Measurements from ENCODE around the gene LKAAEAR1. TPM values are rescaled to one million over a fixed set of nuclear protein-coding genes. Genes with fewer than 3 reads are reported as not detected.

Gene LKAAEAR1
- total and polyA plus RNA-seq, 2 of the 13 experiments (the other 11 are each of a cell fraction or from before 2014, with no cell fraction given), result not detected

- TF ChIP-seq, protein P1, sequence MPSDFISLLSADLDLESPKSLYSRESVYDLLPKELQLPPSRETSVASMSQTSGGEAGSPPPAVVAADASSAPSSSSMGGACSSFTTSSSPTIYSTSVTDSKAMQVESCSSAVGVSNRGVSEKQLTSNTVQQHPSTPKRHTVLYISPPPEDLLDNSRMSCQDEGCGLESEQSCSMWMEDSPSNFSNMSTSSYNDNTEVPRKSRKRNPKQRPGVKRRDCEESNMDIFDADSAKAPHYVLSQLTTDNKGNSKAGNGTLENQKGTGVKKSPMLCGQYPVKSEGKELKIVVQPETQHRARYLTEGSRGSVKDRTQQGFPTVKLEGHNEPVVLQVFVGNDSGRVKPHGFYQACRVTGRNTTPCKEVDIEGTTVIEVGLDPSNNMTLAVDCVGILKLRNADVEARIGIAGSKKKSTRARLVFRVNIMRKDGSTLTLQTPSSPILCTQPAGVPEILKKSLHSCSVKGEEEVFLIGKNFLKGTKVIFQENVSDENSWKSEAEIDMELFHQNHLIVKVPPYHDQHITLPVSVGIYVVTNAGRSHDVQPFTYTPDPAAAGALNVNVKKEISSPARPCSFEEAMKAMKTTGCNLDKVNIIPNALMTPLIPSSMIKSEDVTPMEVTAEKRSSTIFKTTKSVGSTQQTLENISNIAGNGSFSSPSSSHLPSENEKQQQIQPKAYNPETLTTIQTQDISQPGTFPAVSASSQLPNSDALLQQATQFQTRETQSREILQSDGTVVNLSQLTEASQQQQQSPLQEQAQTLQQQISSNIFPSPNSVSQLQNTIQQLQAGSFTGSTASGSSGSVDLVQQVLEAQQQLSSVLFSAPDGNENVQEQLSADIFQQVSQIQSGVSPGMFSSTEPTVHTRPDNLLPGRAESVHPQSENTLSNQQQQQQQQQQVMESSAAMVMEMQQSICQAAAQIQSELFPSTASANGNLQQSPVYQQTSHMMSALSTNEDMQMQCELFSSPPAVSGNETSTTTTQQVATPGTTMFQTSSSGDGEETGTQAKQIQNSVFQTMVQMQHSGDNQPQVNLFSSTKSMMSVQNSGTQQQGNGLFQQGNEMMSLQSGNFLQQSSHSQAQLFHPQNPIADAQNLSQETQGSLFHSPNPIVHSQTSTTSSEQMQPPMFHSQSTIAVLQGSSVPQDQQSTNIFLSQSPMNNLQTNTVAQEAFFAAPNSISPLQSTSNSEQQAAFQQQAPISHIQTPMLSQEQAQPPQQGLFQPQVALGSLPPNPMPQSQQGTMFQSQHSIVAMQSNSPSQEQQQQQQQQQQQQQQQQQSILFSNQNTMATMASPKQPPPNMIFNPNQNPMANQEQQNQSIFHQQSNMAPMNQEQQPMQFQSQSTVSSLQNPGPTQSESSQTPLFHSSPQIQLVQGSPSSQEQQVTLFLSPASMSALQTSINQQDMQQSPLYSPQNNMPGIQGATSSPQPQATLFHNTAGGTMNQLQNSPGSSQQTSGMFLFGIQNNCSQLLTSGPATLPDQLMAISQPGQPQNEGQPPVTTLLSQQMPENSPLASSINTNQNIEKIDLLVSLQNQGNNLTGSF (CRISPR knock-in tag; IDR thresholded peaks at IDR 0.05), result no peak
- TF ChIP-seq ASH2L (IDR thresholded peaks at IDR 0.05; ENCODE audit: insufficient read length, low read depth, low read length) (no peak), MIER3 (CRISPR knock-in tag; IDR thresholded peaks at IDR 0.05; ENCODE audit: borderline replicate concordance) (no peak), ZNF703 (CRISPR knock-in tag; IDR thresholded peaks at IDR 0.05; ENCODE audit: borderline replicate concordance) (0 out of 2 replicates have a peak, but pooled peaks have one; percentile 22), SETDB1 (CRISPR knock-in tag; IDR thresholded peaks at IDR 0.05; ENCODE audit: borderline replicate concordance) (no peak), XBP1 (CRISPR knock-in tag; IDR thresholded peaks at IDR 0.05) (no peak), ZNF224 (CRISPR knock-in tag; IDR thresholded peaks at IDR 0.05) (no peak), SP4 (CRISPR knock-in tag; IDR thresholded peaks at IDR 0.05) (no peak), MEIS2 (CRISPR knock-in tag; IDR thresholded peaks at IDR 0.05) (no peak), YEATS2 (CRISPR knock-in tag; IDR thresholded peaks at IDR 0.05; ENCODE audit: borderline replicate concordance) (no peak), SNAPC2 (CRISPR knock-in tag; IDR thresholded peaks at IDR 0.05) (no peak), ATF3 (CRISPR knock-in tag; IDR thresholded peaks at IDR 0.05) (no peak), ZNF296 (CRISPR knock-in tag; conservative IDR thresholded peaks at IDR 0.05) (no peak), ZNF136 (CRISPR knock-in tag; IDR thresholded peaks at IDR 0.05; ENCODE audit: low read depth) (no peak), ZNF530 (CRISPR knock-in tag; IDR thresholded peaks at IDR 0.05; ENCODE audit: low read depth) (no peak)
- TF ChIP-seq, protein P2, sequence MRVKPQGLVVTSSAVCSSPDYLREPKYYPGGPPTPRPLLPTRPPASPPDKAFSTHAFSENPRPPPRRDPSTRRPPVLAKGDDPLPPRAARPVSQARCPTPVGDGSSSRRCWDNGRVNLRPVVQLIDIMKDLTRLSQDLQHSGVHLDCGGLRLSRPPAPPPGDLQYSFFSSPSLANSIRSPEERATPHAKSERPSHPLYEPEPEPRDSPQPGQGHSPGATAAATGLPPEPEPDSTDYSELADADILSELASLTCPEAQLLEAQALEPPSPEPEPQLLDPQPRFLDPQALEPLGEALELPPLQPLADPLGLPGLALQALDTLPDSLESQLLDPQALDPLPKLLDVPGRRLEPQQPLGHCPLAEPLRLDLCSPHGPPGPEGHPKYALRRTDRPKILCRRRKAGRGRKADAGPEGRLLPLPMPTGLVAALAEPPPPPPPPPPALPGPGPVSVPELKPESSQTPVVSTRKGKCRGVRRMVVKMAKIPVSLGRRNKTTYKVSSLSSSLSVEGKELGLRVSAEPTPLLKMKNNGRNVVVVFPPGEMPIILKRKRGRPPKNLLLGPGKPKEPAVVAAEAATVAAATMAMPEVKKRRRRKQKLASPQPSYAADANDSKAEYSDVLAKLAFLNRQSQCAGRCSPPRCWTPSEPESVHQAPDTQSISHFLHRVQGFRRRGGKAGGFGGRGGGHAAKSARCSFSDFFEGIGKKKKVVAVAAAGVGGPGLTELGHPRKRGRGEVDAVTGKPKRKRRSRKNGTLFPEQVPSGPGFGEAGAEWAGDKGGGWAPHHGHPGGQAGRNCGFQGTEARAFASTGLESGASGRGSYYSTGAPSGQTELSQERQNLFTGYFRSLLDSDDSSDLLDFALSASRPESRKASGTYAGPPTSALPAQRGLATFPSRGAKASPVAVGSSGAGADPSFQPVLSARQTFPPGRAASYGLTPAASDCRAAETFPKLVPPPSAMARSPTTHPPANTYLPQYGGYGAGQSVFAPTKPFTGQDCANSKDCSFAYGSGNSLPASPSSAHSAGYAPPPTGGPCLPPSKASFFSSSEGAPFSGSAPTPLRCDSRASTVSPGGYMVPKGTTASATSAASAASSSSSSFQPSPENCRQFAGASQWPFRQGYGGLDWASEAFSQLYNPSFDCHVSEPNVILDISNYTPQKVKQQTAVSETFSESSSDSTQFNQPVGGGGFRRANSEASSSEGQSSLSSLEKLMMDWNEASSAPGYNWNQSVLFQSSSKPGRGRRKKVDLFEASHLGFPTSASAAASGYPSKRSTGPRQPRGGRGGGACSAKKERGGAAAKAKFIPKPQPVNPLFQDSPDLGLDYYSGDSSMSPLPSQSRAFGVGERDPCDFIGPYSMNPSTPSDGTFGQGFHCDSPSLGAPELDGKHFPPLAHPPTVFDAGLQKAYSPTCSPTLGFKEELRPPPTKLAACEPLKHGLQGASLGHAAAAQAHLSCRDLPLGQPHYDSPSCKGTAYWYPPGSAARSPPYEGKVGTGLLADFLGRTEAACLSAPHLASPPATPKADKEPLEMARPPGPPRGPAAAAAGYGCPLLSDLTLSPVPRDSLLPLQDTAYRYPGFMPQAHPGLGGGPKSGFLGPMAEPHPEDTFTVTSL (CRISPR knock-in tag; IDR thresholded peaks at IDR 0.05; ENCODE audit: borderline replicate concordance), result no peak
Measured at GRCh38 chr20:64064145-64064698, 20.0 kb downstream of the LKAAEAR1 start (continued).

All from HepG2 (cell line).